ENCODE measurements around the gene RAB3A.

GRCh38 chr19:18167975-18168645, 35.7 kb downstream of the RAB3A start:
- TF ChIP-seq, protein P1, sequence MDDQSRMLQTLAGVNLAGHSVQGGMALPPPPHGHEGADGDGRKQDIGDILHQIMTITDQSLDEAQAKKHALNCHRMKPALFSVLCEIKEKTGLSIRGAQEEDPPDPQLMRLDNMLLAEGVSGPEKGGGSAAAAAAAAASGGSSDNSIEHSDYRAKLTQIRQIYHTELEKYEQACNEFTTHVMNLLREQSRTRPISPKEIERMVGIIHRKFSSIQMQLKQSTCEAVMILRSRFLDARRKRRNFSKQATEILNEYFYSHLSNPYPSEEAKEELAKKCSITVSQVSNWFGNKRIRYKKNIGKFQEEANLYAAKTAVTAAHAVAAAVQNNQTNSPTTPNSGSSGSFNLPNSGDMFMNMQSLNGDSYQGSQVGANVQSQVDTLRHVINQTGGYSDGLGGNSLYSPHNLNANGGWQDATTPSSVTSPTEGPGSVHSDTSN (IDR thresholded peaks at IDR 0.05) = no peak
- TF ChIP-seq CTCF (IDR thresholded peaks at IDR 0.05) (peak; percentile 51), RAD21 (conservative IDR thresholded peaks at IDR 0.05 in 1 of 2, IDR thresholded peaks at IDR 0.05 in 1 of 2) (peak; percentile 52 to 58), CEBPB (IDR thresholded peaks at IDR 0.05) (no peak), RNF2 (IDR thresholded peaks at IDR 0.05; ENCODE audit: borderline replicate concordance, low read depth) (no peak), KDM1A (IDR thresholded peaks at IDR 0.05; ENCODE audit: low read depth) (no peak), NR3C1 (IDR thresholded peaks at IDR 0.05) (no peak), CHD4 (IDR thresholded peaks at IDR 0.05; ENCODE audit: borderline replicate concordance) (no peak), NPAS2 (CRISPR knock-in tag; IDR thresholded peaks at IDR 0.05; ENCODE audit: borderline replicate concordance) (no peak), REST (IDR thresholded peaks at IDR 0.05) (no peak), POLR2A (IDR thresholded peaks at IDR 0.05; ENCODE audit: low read length) (no peak)
- TF ChIP-seq, protein P2, sequence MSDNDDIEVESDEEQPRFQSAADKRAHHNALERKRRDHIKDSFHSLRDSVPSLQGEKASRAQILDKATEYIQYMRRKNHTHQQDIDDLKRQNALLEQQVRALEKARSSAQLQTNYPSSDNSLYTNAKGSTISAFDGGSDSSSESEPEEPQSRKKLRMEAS (IDR thresholded peaks at IDR 0.05) = no peak

Data from A549 (cell line).